DOHH2 (cell line): Measurements from ENCODE around the gene DNAAF9.

ENCODE experiments used
- CTCF ChIP-seq: fragments of 200-600 bp; sonication (generic); IDR thresholded peaks from one replicate; pipeline ENCODE4 v1.5.1; 2014; ENCODE audit warnings: antibody characterized with exemption, mild to moderate bottlenecking, low read depth, low read length; ENCODE audit not compliant: poor library complexity, severe bottlenecking
- EZH2phosphoT487 ChIP-seq: fragments of 200-600 bp; sonication (generic); IDR thresholded peaks from 2 replicates; pipeline ENCODE4 v1.6.1; 2017; ENCODE audit warnings: borderline replicate concordance, mild to moderate bottlenecking, antibody characterized with exemption, low read length, moderate library complexity, mixed read lengths

- no peak for TF ChIP-seq CTCF
- TF ChIP-seq EZH2phosphoT487: no peak
Observed at GRCh38 chr20:3414122-3414521, 6.7 kb upstream of the DNAAF9 start.
